Calu3 (cell line): Measurements from ENCODE around the gene HDAC4. TPM values are rescaled to one million over a fixed set of nuclear protein-coding genes. Genes with fewer than 3 reads are reported as not detected.

Experiments
- BruUV-seq: library from RNA; stranded (reverse); fragments of 400-500 nt; replicated peaks from 2 replicates; lab custom pipeline; 2021; lab: Mats Ljungman, UMichigan
- CTCF ChIA-PET: fragments of 300-600 bp; sonication (Branson Sonifier 250); formaldehyde crosslinking; loops from one replicate; lab custom pipeline; 2022; ENCODE audit warnings: antibody characterized with exemption; lab: Charles Lee
- DNase-seq: peaks from one replicate; pipeline ENCODE4 v3.0.0; 2022
- H3K27ac Mint-ChIP-seq: one replicate; pipeline ENCODE4 v1.8.0; 2022; ENCODE audit warnings: mixed read lengths; ENCODE audit not compliant: unreplicated experiment
- H3K27me3 Mint-ChIP-seq: one replicate; pipeline ENCODE4 v1.8.0; 2022; ENCODE audit warnings: mixed read lengths; ENCODE audit not compliant: unreplicated experiment
- H3K36me3 Mint-ChIP-seq: one replicate; pipeline ENCODE4 v1.8.0; 2022; ENCODE audit warnings: mild to moderate bottlenecking, moderate library complexity, mixed read lengths; ENCODE audit not compliant: insufficient read depth, unreplicated experiment
- H3K4me1 Mint-ChIP-seq: one replicate; pipeline ENCODE4 v1.8.0; 2022; ENCODE audit warnings: mild to moderate bottlenecking, low read depth, mixed read lengths; ENCODE audit not compliant: unreplicated experiment
- H3K4me3 Mint-ChIP-seq: one replicate; pipeline ENCODE4 v1.8.0; 2022; ENCODE audit warnings: mild to moderate bottlenecking, low read depth, moderate library complexity, mixed read lengths; ENCODE audit not compliant: unreplicated experiment
- H3K9me3 Mint-ChIP-seq: one replicate; pipeline ENCODE4 v1.8.0; 2022; ENCODE audit warnings: low read depth, mixed read lengths; ENCODE audit not compliant: unreplicated experiment
- CTCF ChIP-seq: fragments of 200-600 bp; IDR thresholded peaks from one replicate; pipeline ENCODE4 v1.8.0; 2022; ENCODE audit warnings: antibody characterized with exemption; ENCODE audit not compliant: unreplicated experiment
- intact Hi-C: fragments of 100-400 bp; cut with micrococcal nuclease; formaldehyde crosslinking; loops from one replicate; pipeline ENCODE4 v1.10.0; 2022; ENCODE audit not compliant: unreplicated experiment
- total RNA-seq: library from RNA; stranded (reverse); gene quantifications from 2 replicates; pipeline ENCODE4 v1.2.3, GENCODE V29; 2022

Gene HDAC4
- total RNA-seq, 1 experiment from 2014 or later, result 39.6 TPM

- no peak overlapping the region for H3K4me3 Mint-ChIP-seq
- H3K27me3 Mint-ChIP-seq, result no peaks in the 10 kb centered on the region
- CTCF ChIA-PET, result no interaction called here
- H3K9me3 Mint-ChIP-seq, result no peaks in the 10 kb centered on the region
- H3K4me1 Mint-ChIP-seq, result peaks cover 9% of the 10 kb centered on the region
- no TSS peak for BruUV-seq
- no peaks in the 10 kb centered on the region for H3K36me3 Mint-ChIP-seq
- DNase-seq, result no peak
- TF ChIP-seq CTCF, result no peak
- intact Hi-C loops, result no loop called here
- no peak overlapping the region for H3K27ac Mint-ChIP-seq
Observed at GRCh38 chr2:239231231-239232194, 169.3 kb downstream of the HDAC4 start.

GRCh38 chr2:239230318-239231052 lies 170.3 kb downstream of the HDAC4 start:
- H3K4me1 Mint-ChIP-seq, result peaks cover 12% of the 10 kb centered on the region
- CTCF ChIA-PET, result no interaction called here
- no peak overlapping the region for H3K4me3 Mint-ChIP-seq
- no peaks in the 10 kb centered on the region for H3K9me3 Mint-ChIP-seq
- H3K27ac Mint-ChIP-seq, result no peak overlapping the region
- no peaks in the 10 kb centered on the region for H3K36me3 Mint-ChIP-seq
- BruUV-seq, result no TSS peak
- TF ChIP-seq CTCF, result no peak
- no peak for DNase-seq
- H3K27me3 Mint-ChIP-seq, result no peaks in the 10 kb centered on the region
- intact Hi-C loops, result no loop called here

- H3K27me3 Mint-ChIP-seq, result no peaks in the 10 kb centered on the region
- peaks cover 12% of the 10 kb centered on the region for H3K4me1 Mint-ChIP-seq
- DNase-seq, result no peak
- BruUV-seq, result no TSS peak
- no peak overlapping the region for H3K27ac Mint-ChIP-seq
- CTCF ChIA-PET, result no interaction called here
- H3K4me3 Mint-ChIP-seq, result no peak overlapping the region
- TF ChIP-seq CTCF, result no peak
- intact Hi-C loops, result no loop called here
- H3K36me3 Mint-ChIP-seq, result no peaks in the 10 kb centered on the region
- no peaks in the 10 kb centered on the region for H3K9me3 Mint-ChIP-seq
Observed at GRCh38 chr2:239229545-239230279, 171.1 kb downstream of the HDAC4 start.

- Mint-ChIP-seq H3K36me3 (no peaks in the 10 kb centered on the region), H3K4me3 (no peak overlapping the region), H3K4me1 (peaks cover 12% of the 10 kb centered on the region), H3K9me3 (no peaks in the 10 kb centered on the region), H3K27me3 (no peaks in the 10 kb centered on the region), H3K27ac (no peak overlapping the region)
- CTCF ChIA-PET, result no interaction called here
- TF ChIP-seq CTCF, result no peak
- intact Hi-C loops, result no loop called here
- DNase-seq, result no peak
- no TSS peak for BruUV-seq
Observed at GRCh38 chr2:239227661-239228371, 173.0 kb downstream of the HDAC4 start.
